Psoas muscle (tissue), 8 donors: Measurements from ENCODE around the gene CHD6. TPM values are rescaled to one million over a fixed set of nuclear protein-coding genes. Genes with fewer than 3 reads are reported as not detected.

ENCODE experiments used
- ATAC-seq, 4 donors: fragments of 200-7000 bp; cut with Tn5 transposase; one replicate each; pipeline ENCODE4 v1.9.1; 2020; ENCODE audit warnings: moderate library complexity in 3 of 4, mild to moderate bottlenecking in 2 of 4
- DNase-seq, 2 donors: peaks; one replicate each; pipeline ENCODE4 v3.0.0-alpha.2; 2020
- H3K27ac ChIP-seq: fragments of 200-600 bp; one replicate; pipeline ENCODE4 v1.8.0; 2022
- H3K27me3 ChIP-seq, 3 donors: fragments of 200-600 bp in 1 of 3; one replicate each; pipeline versions ENCODE4 v1.6.1 to v1.8.0; 2013 to 2022; ENCODE audit warnings: low read length in 2 of 3, mild to moderate bottlenecking in 2 of 3, moderate library complexity in 1 of 3; ENCODE audit not compliant: insufficient read depth in 3 of 3
- H3K36me3 ChIP-seq, 2 donors: fragments of 200-600 bp in 1 of 2; one replicate each; pipeline versions ENCODE4 v1.6.1 to v1.8.0; 2013 to 2022; ENCODE audit warnings: low read depth in 1 of 2, mild to moderate bottlenecking in 1 of 2, moderate library complexity in 1 of 2; ENCODE audit not compliant: insufficient read depth in 1 of 2
- H3K4me1 ChIP-seq: fragments of 200-600 bp; one replicate; pipeline ENCODE4 v1.8.0; 2022
- H3K4me3 ChIP-seq: fragments of 200-600 bp; one replicate; pipeline ENCODE4 v1.8.0; 2022; ENCODE audit warnings: mild to moderate bottlenecking
- H3K9me3 ChIP-seq: fragments of 200-600 bp; one replicate; pipeline ENCODE4 v1.8.0; 2022
- CTCF ChIP-seq: fragments of 200-600 bp; IDR thresholded peaks from one replicate; pipeline ENCODE4 v1.8.0; 2022; ENCODE audit warnings: antibody characterized with exemption
- WGBS, 3 donors: extraction: QIAGEN DNeasy Blood & Tissue Kit; methylation state at CpG; one replicate each; pipeline versions ENCODE4 v1.1.6 to v1.1.7; 2013; 5-methylcytosine and 5-hydroxymethylcytosine counted together
- intact Hi-C, 2 donors: fragments of 100-400 bp; cut with DNase I; formaldehyde crosslinking; loops; one replicate each; pipeline versions ENCODE4 v1.11.0 to v1.14.2; 2022
- polyA plus RNA-seq, 3 donors: library from polyadenylated mRNA; stranded (reverse); fragments of 200-250 nt; gene quantifications; one replicate each; pipeline ENCODE4 v1.2.3, GENCODE V29; 2013
- total RNA-seq, 4 donors: library from RNA; stranded (reverse); fragmentation: NEBNext Ultra II Directional in 2 of 4; extraction: Animal tissue kit (Norgen Biotek cat#: 25700) in 2 of 4; gene quantifications; one replicate each; pipeline versions ENCODE4 v1.2.1 to v1.2.4, GENCODE V29; 2021 to 2023
- donor health status: healthy with polysubstance abuse.
- donor health status: DM: no; HTN: no; CAD: no; lungs with moderate emphysema.
- donor health status: Bipolar disorder and iron deficiency.
- donor health status: healthy.
- donor health status: DM: yes; HTN: yes; CAD: no.
- donor health status: DM: no; HTN: no; CAD: no.
- donor health status: DM: no; HTN: no; CAD: no.
- donor health status: DM: yes; HTN: yes; CAD: no.

CHD6 gene
- total and polyA plus RNA-seq, 7 donors, result 1.7 to 30.4 (median 17.2) TPM

- no peaks in the 10 kb centered on the region for H3K4me1 ChIP-seq
- TF ChIP-seq CTCF, result no peak
- no peaks in the 10 kb centered on the region for H3K27me3 ChIP-seq
- DNase-seq (no peak), ATAC-seq (peak in 1 of 4 donors; percentile 59)
- intact Hi-C loops, result no loop called here
- peaks cover 7 to 52% of the 10 kb centered on the region in 2 donors for H3K36me3 ChIP-seq
- no peak overlapping the region for H3K27ac ChIP-seq
- H3K4me3 ChIP-seq, result no peak overlapping the region
- 80% methylated on average over 3 of the region's 3 CpGs for WGBS, 3 donors
- no peaks in the 10 kb centered on the region for H3K9me3 ChIP-seq
Measured at GRCh38 chr20:41428285-41428684, 189.9 kb downstream of the CHD6 start.

GRCh38 chr20:41427833-41428232 is 190.3 kb downstream of the CHD6 start:
- no peak overlapping the region for H3K27ac ChIP-seq
- no peak for ATAC-seq
- WGBS, 3 donors, result 61 to 70% (median 67%) methylated on average over 1 of the region's 1 CpG

GRCh38 chr20:41426976-41427375 is 191.2 kb downstream of the CHD6 start:
- 90 to 96% (median 94%) methylated on average over 8 of the region's 8 CpGs for WGBS, 3 donors
- no peak for DNase-seq
- Histone ChIP-seq H3K9me3 (no peaks in the 10 kb centered on the region), H3K36me3 (peaks cover 7 to 65% of the 10 kb centered on the region in 2 donors), H3K4me3 (no peak overlapping the region), H3K4me1 (no peaks in the 10 kb centered on the region), H3K27me3 (no peaks in the 10 kb centered on the region), H3K27ac (no peak overlapping the region)
- intact Hi-C loops, result no loop called here
- no peak for TF ChIP-seq CTCF
- ATAC-seq, result no peak

More at GRCh38 chr20:41427833-41428232, 190.3 kb downstream of the CHD6 start:
- DNase-seq, result no peak
- Histone ChIP-seq H3K9me3 (no peaks in the 10 kb centered on the region), H3K4me3 (no peak overlapping the region), H3K27me3 (no peaks in the 10 kb centered on the region), H3K4me1 (no peaks in the 10 kb centered on the region), H3K36me3 (peaks cover 7 to 56% of the 10 kb centered on the region in 2 donors)
- no peak for TF ChIP-seq CTCF
- intact Hi-C loops, result no loop called here

- WGBS, 3 donors, result 84 to 95% (median 84%) methylated on average over 11 of the region's 11 CpGs
- intact Hi-C loops, result no loop called here
- no peak for DNase-seq
- Histone ChIP-seq H3K9me3 (no peaks in the 10 kb centered on the region), H3K36me3 (peaks cover 7 to 72% of the 10 kb centered on the region in 2 donors), H3K27ac (no peak overlapping the region), H3K27me3 (no peaks in the 10 kb centered on the region), H3K4me1 (no peaks in the 10 kb centered on the region), H3K4me3 (no peak overlapping the region)
- TF ChIP-seq CTCF, result no peak
- ATAC-seq, result no peak
Measured at GRCh38 chr20:41426086-41426830, 191.9 kb downstream of the CHD6 start.
